SHP77 treated with DMSO at 0.1 percent for 48 hours (cell line): ENCODE data around the gene TRPM7.
"Not testable (repeated sequence)": the region's sequence is repeated elsewhere in the genome, so short reads cannot be mapped to it uniquely, and the experiment has no call there.

Experiments
- DNase-seq: peaks from one replicate; lab custom pipeline; 2025; lab: John Stamatoyannopoulos, UW

The TRPM7 gene

DNA sequence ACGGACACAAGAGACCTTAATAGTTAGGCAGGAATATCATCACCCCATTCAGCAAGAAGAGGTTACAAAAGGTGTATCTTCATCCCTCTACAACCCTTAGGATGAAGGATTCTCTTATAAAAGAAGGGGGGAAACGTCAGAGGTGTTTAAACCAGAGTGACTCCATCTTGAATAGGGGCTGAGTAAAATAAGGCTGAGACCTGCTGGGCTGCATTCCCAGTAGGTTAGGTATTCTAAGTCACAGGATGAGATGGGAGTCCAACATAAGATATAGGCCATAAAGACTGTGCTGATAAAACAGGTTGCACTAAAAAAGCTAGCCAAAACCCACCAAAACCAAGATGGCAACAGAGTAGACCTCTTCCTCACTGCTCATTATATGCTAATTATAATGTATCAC lies 16.5 kb downstream of the TRPM7 start:
- no peak for DNase-seq

- DNase-seq: no peak
These were observed 17.0 kb downstream of the TRPM7 start for GRCh38 chr15:50669611-50670010.

- DNase-seq: no peak
These were observed 20.7 kb downstream of the TRPM7 start for GRCh38 chr15:50665938-50666337.

DNA sequence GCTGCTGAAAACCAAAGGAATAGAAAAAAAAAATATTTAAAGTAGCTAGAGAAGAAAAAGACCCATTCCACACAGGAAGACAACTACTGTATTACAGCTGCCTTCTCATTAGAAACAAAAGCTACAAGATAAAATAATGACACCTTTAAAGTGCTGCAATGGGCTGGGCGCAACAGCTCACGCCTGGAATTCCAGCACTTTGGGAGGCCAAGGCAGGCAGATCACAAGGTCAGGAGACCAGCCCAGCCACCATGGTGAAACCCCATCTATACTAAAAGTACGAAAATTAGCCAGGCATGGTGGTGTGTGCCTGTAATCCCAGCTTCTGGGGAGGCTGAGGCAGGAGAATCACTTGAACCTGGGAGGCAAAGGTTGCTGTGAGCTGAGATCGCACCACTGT lies 31.0 kb downstream of the TRPM7 start:
- DNase-seq: no peak

DNA sequence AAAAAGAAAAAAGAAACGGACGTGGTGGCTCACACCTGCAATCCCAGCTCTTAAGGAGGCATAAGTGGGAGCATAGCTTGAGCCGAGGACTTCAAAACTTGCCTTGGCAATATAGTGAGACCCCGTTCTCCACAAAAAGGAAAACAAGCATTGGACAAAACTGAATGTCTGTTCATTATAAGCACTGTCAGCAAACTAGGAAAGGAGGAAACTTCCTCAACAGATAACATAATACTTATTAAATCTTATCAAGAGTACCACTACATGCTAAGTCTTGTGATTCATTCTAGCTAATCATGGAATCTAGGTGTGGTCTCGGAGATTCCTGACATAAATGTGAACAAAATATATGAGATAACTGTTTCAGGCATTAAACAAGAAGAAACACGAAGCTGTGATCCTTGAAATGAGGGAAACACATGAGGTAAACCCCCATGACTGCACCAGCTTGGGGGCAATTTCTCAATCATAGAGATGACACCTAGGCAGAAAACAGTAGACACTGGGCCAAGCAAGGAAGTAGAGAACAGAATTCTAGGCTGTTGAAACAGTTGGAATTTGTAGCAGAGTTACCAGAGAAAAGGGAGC lies 33.3 kb downstream of the TRPM7 start:
- no peak for DNase-seq

DNA sequence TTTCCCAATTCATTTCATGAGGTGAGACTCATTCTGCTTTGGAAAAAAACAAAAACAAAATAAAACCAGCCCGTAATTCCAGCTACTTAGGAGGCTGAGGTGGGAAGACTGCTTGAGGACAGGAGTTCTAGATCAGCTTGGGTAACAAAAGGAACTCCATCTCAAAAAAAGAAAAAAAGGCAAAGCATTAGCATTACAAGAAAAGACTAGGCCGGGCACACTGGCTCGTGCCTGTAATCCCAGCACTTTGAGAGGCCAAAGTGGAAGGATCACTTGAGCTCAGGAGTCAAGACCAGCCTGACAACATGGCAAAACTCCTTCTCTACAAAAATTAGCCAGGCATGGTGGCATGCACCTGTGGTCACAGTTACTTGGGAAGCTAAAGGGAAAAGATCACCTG lies 33.9 kb downstream of the TRPM7 start:
- DNase-seq: no peak

- DNase-seq: no peak
These were observed 45.3 kb downstream of the TRPM7 start for GRCh38 chr15:50641318-50641717.

DNA sequence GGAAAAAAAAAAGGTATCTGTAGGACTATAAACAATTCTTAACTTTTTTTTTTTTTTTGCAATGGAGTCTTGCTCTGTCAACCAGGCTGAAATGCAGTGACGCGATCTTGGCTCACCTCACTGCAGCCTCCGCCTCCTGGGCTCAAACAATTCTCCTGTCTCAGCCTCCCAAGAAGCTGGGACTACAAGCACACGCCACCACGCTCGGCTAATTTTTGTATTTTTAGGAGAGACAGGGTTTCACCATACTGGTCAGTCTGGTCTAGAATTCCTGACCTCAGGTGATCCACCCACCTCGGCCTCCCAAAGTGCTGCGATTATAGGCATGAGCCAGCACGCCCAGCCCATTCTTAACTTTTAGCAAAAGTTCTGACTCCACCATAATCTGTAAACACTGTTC lies 50.5 kb downstream of the TRPM7 start:
- DNase-seq: no peak

- DNase-seq: no peak
These were observed 52.9 kb downstream of the TRPM7 start for GRCh38 chr15:50633653-50634052.

DNA sequence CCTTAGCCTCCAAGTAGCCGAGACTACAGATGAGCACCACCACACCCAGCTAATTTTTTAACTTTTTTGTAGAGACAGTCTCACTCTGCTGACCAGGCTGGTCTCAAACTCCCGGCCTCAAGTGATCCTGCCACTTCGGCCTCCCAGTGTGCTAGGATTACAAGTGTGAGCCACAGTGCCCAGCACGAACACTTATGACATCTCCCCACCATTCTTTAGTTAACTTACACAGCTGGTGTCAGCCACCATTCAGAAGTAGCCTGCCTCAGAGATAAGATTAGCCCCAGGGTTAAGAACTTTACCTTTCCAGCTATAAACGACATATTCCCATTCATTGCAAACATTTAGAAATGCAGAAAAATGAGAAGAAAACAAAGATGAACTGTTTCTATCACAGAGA lies 58.2 kb downstream of the TRPM7 start:
- DNase-seq: no peak

DNA sequence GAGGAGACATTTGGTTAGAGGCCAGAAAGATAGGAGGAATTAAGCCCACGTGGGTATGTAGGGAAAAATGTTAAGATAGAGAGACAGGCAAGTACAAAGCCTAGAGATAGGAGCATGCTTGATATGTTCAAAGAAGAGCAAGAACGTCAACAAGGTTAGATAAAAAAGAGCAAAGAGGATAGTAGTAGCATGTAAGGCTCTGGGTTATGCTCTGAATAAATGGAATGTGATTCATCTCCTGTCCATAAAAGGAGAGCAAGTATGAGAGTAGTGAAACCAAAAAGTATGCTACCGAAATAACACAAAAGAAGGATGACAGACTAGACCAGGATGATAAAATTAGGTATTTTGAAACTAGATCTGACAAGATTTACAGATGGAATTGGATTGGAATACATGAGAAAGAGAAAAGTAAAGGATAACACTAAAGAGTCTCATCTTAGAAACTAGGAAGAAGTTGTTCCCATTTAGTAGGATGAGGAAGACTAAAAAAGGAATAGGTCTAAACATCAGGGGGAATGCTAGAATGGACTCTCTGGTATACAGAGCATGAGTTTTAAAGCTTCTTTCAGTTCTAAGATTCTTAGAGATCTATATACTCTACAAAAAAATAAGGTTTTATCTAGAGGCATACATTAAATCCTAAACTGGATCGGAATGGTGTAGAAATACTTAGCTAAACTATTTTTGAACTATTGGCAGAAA lies 59.1 kb downstream of the TRPM7 start:
- no peak for DNase-seq

GRCh38 chr15:50624616-50625168 lies 61.9 kb downstream of the TRPM7 start:
- DNase-seq: no peak

DNA sequence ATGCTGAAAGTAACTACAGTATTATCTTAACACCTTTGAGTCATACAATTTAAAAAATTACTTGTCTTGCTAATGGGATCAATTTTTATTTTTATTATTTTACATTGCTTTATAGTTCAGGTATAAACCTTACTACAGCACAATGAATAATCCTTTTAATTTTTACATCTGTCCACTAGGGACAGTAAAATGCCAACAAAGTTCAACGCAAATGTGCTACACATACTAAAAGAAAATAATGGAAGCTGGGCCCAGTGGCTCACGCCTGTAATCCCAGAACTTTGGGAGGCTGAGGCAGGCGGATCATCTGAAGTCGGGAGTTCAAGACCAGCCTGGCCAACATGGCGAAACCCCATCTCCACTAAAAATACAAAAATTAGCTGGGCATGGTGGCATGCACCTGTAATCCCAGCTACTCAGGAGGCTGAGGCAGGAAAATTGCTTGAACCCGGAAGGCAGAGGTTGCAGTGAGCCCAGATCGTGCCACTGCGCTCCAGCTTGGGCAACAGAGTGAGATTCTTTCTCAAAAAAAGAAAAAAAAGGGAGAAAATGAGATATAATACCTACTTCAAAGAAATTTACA lies 64.1 kb downstream of the TRPM7 start:
- not testable (repeated sequence) for DNase-seq

- DNase-seq: not testable (repeated sequence)
These were observed 69.6 kb downstream of the TRPM7 start for GRCh38 chr15:50616960-50617359.

DNA sequence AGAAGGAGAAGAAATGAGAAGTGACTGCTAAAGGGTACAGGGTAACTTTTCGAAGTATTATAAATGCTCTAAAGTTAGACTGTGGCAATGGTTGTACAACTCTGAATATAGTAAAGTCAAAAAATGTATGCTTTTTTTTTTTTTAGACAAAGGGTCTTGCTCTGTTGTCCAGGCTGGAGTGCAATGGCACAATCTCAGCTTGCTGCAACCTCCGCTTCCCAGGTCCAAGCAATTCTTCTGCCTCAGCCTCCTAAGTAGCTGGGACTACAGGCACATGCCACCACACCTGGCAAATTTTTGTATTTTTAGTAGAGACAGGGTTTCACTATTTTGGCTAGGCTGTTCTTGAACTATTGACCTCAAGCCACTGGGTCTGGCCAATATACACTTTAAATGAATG lies 70.0 kb downstream of the TRPM7 start:
- DNase-seq: not testable (repeated sequence)

GRCh38 chr15:50613600-50613999 lies 73.0 kb downstream of the TRPM7 start:
- DNase-seq: no peak

GRCh38 chr15:50607129-50607528 lies 79.5 kb downstream of the TRPM7 start:
- DNase-seq: no peak

DNA sequence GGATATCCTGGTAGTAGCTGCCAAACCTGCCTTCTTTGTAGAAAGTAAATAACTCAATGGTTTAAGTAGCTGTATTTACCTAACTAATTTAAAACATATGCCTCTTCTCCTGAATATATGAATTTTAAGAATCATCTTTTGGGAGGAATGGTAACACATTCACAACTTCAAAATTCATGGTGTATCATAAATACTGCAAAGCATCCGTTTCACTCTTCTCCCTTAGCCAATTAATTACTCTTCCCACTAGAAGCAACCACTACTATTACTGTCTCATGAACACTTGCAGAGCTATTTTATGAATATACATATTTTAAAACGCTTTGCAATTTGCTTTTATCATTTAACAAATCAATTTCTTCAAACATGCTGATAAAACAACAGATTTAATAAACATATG lies 81.1 kb downstream of the TRPM7 start:
- DNase-seq: no peak

- DNase-seq: not testable (repeated sequence)
These were observed 84.6 kb downstream of the TRPM7 start for GRCh38 chr15:50602028-50602427.

DNA sequence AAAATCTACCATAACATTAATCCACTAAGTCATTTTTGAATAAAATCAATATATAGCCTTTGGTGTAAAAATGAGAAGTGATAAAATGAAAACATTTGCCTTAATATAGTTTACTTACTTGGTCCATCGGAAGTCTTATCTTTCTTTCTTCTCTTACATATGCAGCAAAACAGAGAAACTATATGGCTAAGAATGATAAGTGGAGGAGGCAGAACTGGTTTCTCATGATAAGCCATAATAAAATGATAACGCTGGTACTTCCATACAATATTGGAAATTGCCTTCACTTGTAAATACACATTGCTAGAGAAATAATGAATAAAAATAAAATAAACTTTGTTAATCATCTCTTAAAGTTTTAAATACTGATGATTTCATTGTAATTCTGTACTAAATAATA lies 92.3 kb downstream of the TRPM7 start:
- no peak for DNase-seq

- no peak for DNase-seq
These were observed 92.8 kb downstream of the TRPM7 start for GRCh38 chr15:50593761-50594160.

GRCh38 chr15:50590288-50590687 lies 96.3 kb downstream of the TRPM7 start:
- DNase-seq: no peak

DNA sequence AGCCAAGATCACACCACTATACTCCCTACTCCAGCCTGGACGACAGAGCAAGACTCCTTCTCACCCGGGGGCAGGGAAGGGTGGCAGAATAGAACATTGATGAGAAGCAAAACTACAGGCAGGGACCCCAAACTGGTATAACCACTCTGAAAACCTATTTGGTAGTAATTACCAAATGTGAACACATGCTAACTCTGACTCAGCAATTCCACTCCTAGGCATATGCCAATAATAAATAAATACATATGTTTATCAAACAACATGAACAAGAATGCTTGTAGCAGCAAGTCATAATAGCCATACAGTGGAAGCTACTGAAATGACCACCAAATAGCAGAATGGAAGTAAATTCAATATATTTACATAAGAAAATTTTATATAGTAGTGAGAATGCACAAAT lies 109.1 kb downstream of the TRPM7 start:
- DNase-seq: no peak
